Measurements from ENCODE around the gene CMTM5.
"Not testable (repeated sequence)": the region's sequence is repeated elsewhere in the genome, so short reads cannot be mapped to it uniquely, and the experiment has no call there.

Gene CMTM5

DNA sequence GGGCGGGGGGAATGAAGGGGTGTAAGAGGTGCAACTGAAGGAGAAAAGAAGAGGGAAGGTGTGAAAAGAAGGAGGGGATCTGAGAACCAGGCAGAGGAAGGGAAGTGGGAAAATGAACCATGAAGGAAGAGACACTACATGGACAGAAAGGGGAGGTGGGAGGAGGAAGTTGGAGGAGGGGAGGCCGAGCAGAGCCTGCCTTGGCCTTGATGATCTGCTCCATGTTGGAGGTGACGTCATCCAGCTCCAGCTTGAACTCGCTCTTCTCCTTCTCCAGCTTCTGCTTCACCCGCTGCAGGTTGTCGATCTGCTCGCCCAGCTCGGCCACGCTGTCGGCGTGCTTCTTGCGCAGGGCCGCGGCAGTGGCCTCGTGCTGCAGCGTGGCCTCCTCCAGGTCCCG lies 42.8 kb downstream of the CMTM5 start:
- H3K23ac ChIP-seq (ENCODE audit: low read length); H2AK5ac ChIP-seq (ENCODE audit: low read length); H3K79me2 ChIP-seq (ENCODE audit: control insufficient read depth, insufficient read depth, low read length, poor library complexity); H3K9me3 ChIP-seq (ENCODE audit: insufficient read depth, low read depth, low read length); H3K27me3 ChIP-seq (ENCODE audit: insufficient read depth, low read length); H3K4ac ChIP-seq (ENCODE audit: low read depth, low read length); H2BK12ac ChIP-seq (ENCODE audit: low read length); H2BK5ac ChIP-seq (ENCODE audit: low read depth, low read length, poor library complexity); H2BK120ac ChIP-seq (ENCODE audit: insufficient read depth, low read length, poor library complexity); H3K36me3 ChIP-seq (ENCODE audit: control insufficient read depth in 1 of 2, insufficient read depth in 2 of 2, low read length in 2 of 2); H4K8ac ChIP-seq (ENCODE audit: low read depth, low read length); H3K79me1 ChIP-seq (ENCODE audit: low read length); H3K4me3 ChIP-seq (ENCODE audit: low read depth, low read length); H4K12ac ChIP-seq (ENCODE audit: low read depth, low read length); H3K9ac ChIP-seq (ENCODE audit: low read length); H3K27ac ChIP-seq (ENCODE audit: low read depth, low read length); H4K91ac ChIP-seq (ENCODE audit: low read depth, low read length); H3K14ac ChIP-seq (ENCODE audit: low read length); H3K4me1 ChIP-seq (ENCODE audit: control insufficient read depth in 1 of 2, insufficient read depth in 2 of 2, low read length in 2 of 2); H3K18ac ChIP-seq (ENCODE audit: low read length); DNase-seq; H3K4me2 ChIP-seq (ENCODE audit: low read length); H2AFZ ChIP-seq (ENCODE audit: insufficient read depth, low read length, poor library complexity): not testable (repeated sequence)
- 100% methylated on average over 1 of the region's 17 CpGs for WGBS (ENCODE audit: extremely low coverage, insufficient coverage, insufficient read length)

DNA sequence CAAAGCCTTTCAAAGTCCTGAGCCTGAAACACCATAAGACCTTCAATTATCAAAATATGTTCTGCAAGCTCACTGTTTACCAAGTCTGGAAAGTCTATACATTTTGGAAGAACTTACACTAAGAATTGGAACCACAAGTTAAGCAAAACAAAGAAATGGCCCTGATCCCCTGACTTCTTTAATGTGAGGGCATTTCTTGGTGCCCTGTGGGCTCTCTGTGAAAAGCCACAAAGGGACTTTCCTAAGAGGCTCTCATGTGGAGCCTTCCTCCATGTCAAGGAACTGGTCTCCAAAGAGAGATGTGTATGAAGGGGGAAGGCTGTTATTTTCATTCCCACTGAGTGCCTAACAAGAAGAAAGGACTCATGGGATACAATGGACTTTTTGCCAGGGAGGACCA lies 44.7 kb downstream of the CMTM5 start:
- Histone ChIP-seq H3K79me1 (ENCODE audit: low read length) (no peaks in the 10 kb centered on the region), H3K27me3 (ENCODE audit: insufficient read depth, low read length) (no peaks in the 10 kb centered on the region), H3K4me2 (ENCODE audit: low read length) (no peak overlapping the region), H3K14ac (ENCODE audit: low read length) (no peak overlapping the region), H3K4me1 (ENCODE audit: control insufficient read depth in 1 of 2, insufficient read depth in 2 of 2, low read length in 2 of 2) (no peaks in the 10 kb centered on the region), H3K9me3 (ENCODE audit: insufficient read depth, low read depth, low read length) (peaks cover 2% of the 10 kb centered on the region), H2AK5ac (ENCODE audit: low read length) (no peak overlapping the region), H2BK120ac (ENCODE audit: insufficient read depth, low read length, poor library complexity) (no peak overlapping the region), H3K79me2 (ENCODE audit: control insufficient read depth, insufficient read depth, low read length, poor library complexity) (no peaks in the 10 kb centered on the region), H3K27ac (ENCODE audit: low read depth, low read length) (no peak overlapping the region), H2BK5ac (ENCODE audit: low read depth, low read length, poor library complexity) (no peak overlapping the region), H3K23ac (ENCODE audit: low read length) (no peak overlapping the region), H3K4me3 (ENCODE audit: low read depth, low read length) (no peak overlapping the region), H2BK12ac (ENCODE audit: low read length) (no peak overlapping the region), H4K91ac (ENCODE audit: low read depth, low read length) (no peak overlapping the region), H3K9ac (ENCODE audit: low read length) (no peak overlapping the region), H3K18ac (ENCODE audit: low read length) (no peak overlapping the region), H4K8ac (ENCODE audit: low read depth, low read length) (no peak overlapping the region), H3K36me3 (ENCODE audit: control insufficient read depth in 1 of 2, insufficient read depth in 2 of 2, low read length in 2 of 2) (no peaks in the 10 kb centered on the region), H3K4ac (ENCODE audit: low read depth, low read length) (no peak overlapping the region), H2AFZ (ENCODE audit: insufficient read depth, low read length, poor library complexity) (no peak overlapping the region), H4K12ac (ENCODE audit: low read depth, low read length) (no peak overlapping the region)
- DNase-seq, result no peak

- H3K36me3 ChIP-seq (ENCODE audit: control insufficient read depth in 1 of 2, insufficient read depth in 2 of 2, low read length in 2 of 2), result no peaks in the 10 kb centered on the region
- H3K9ac ChIP-seq (ENCODE audit: low read length), result no peak overlapping the region
- no peak overlapping the region for H4K8ac ChIP-seq (ENCODE audit: low read depth, low read length)
- no peaks in the 10 kb centered on the region for H3K79me2 ChIP-seq (ENCODE audit: control insufficient read depth, insufficient read depth, low read length, poor library complexity)
- H3K23ac ChIP-seq (ENCODE audit: low read length), result no peak overlapping the region
- H4K12ac ChIP-seq (ENCODE audit: low read depth, low read length), result no peak overlapping the region
- no peak overlapping the region for H3K4me2 ChIP-seq (ENCODE audit: low read length)
- WGBS (ENCODE audit: extremely low coverage, insufficient coverage, insufficient read length), result no CpG with 5 or more reads among the region's 6 CpGs
- no peak overlapping the region for H2AFZ ChIP-seq (ENCODE audit: insufficient read depth, low read length, poor library complexity)
- no peak overlapping the region for H3K27ac ChIP-seq (ENCODE audit: low read depth, low read length)
- no peak overlapping the region for H2BK120ac ChIP-seq (ENCODE audit: insufficient read depth, low read length, poor library complexity)
- H3K79me1 ChIP-seq (ENCODE audit: low read length), result no peaks in the 10 kb centered on the region
- no peak overlapping the region for H2BK5ac ChIP-seq (ENCODE audit: low read depth, low read length, poor library complexity)
- H3K4me1 ChIP-seq (ENCODE audit: control insufficient read depth in 1 of 2, insufficient read depth in 2 of 2, low read length in 2 of 2), result no peaks in the 10 kb centered on the region
- no peak for DNase-seq
- no peak overlapping the region for H3K4me3 ChIP-seq (ENCODE audit: low read depth, low read length)
- H3K9me3 ChIP-seq (ENCODE audit: insufficient read depth, low read depth, low read length), result peaks cover 4% of the 10 kb centered on the region
- H3K27me3 ChIP-seq (ENCODE audit: insufficient read depth, low read length), result no peaks in the 10 kb centered on the region
- H2AK5ac ChIP-seq (ENCODE audit: low read length), result no peak overlapping the region
- no peak overlapping the region for H3K14ac ChIP-seq (ENCODE audit: low read length)
- H2BK12ac ChIP-seq (ENCODE audit: low read length), result no peak overlapping the region
- H4K91ac ChIP-seq (ENCODE audit: low read depth, low read length), result no peak overlapping the region
- no peak overlapping the region for H3K18ac ChIP-seq (ENCODE audit: low read length)
- no peak overlapping the region for H3K4ac ChIP-seq (ENCODE audit: low read depth, low read length)
Measured at GRCh38 chr14:23423657-23424056, 46.8 kb downstream of the CMTM5 start.

- no peaks in the 10 kb centered on the region for H3K4me1 ChIP-seq (ENCODE audit: control insufficient read depth in 1 of 2, insufficient read depth in 2 of 2, low read length in 2 of 2)
- no peak overlapping the region for H2BK120ac ChIP-seq (ENCODE audit: insufficient read depth, low read length, poor library complexity)
- no peak overlapping the region for H3K27ac ChIP-seq (ENCODE audit: low read depth, low read length)
- H4K12ac ChIP-seq (ENCODE audit: low read depth, low read length), result no peak overlapping the region
- H3K9me3 ChIP-seq (ENCODE audit: insufficient read depth, low read depth, low read length), result peaks cover 4% of the 10 kb centered on the region
- H3K9ac ChIP-seq (ENCODE audit: low read length), result no peak overlapping the region
- no peak overlapping the region for H3K18ac ChIP-seq (ENCODE audit: low read length)
- H4K91ac ChIP-seq (ENCODE audit: low read depth, low read length), result no peak overlapping the region
- H2BK12ac ChIP-seq (ENCODE audit: low read length), result no peak overlapping the region
- H3K27me3 ChIP-seq (ENCODE audit: insufficient read depth, low read length), result no peaks in the 10 kb centered on the region
- H3K4ac ChIP-seq (ENCODE audit: low read depth, low read length), result no peak overlapping the region
- H3K14ac ChIP-seq (ENCODE audit: low read length), result no peak overlapping the region
- no peaks in the 10 kb centered on the region for H3K36me3 ChIP-seq (ENCODE audit: control insufficient read depth in 1 of 2, insufficient read depth in 2 of 2, low read length in 2 of 2)
- no peak overlapping the region for H2AFZ ChIP-seq (ENCODE audit: insufficient read depth, low read length, poor library complexity)
- H3K4me2 ChIP-seq (ENCODE audit: low read length), result no peak overlapping the region
- WGBS (ENCODE audit: extremely low coverage, insufficient coverage, insufficient read length), result no CpG with 5 or more reads among the region's 10 CpGs
- no peaks in the 10 kb centered on the region for H3K79me2 ChIP-seq (ENCODE audit: control insufficient read depth, insufficient read depth, low read length, poor library complexity)
- no peak overlapping the region for H2BK5ac ChIP-seq (ENCODE audit: low read depth, low read length, poor library complexity)
- no peak overlapping the region for H3K4me3 ChIP-seq (ENCODE audit: low read depth, low read length)
- no peak overlapping the region for H3K23ac ChIP-seq (ENCODE audit: low read length)
- no peaks in the 10 kb centered on the region for H3K79me1 ChIP-seq (ENCODE audit: low read length)
- H2AK5ac ChIP-seq (ENCODE audit: low read length), result no peak overlapping the region
- no peak for DNase-seq
- no peak overlapping the region for H4K8ac ChIP-seq (ENCODE audit: low read depth, low read length)
Measured at GRCh38 chr14:23425169-23425568, 48.3 kb downstream of the CMTM5 start.

DNA sequence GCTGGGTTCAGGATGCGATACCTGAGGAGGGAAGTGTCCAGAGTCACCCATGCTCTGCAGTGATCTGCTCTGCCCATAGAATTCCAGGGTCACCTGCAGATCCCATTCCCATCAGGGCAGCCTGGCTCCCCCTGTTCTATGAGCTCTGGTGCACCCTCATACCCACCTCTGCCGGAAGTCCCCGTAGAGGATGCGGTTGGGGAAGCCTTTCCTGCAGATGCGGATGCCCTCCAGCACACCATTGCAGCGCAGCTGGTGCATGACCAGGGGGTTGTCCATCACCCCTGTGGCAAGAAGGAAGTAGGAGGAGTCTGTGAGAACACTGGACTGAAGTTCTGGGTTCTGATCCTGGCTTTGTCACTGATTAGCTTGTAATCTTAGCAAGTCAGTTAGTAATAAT lies 49.0 kb downstream of the CMTM5 start:
- not testable (repeated sequence) for H2AFZ ChIP-seq (ENCODE audit: insufficient read depth, low read length, poor library complexity); H3K4me2 ChIP-seq (ENCODE audit: low read length); H4K8ac ChIP-seq (ENCODE audit: low read depth, low read length); H2BK5ac ChIP-seq (ENCODE audit: low read depth, low read length, poor library complexity); DNase-seq; H2BK120ac ChIP-seq (ENCODE audit: insufficient read depth, low read length, poor library complexity); H3K23ac ChIP-seq (ENCODE audit: low read length); H3K18ac ChIP-seq (ENCODE audit: low read length); H3K9ac ChIP-seq (ENCODE audit: low read length); H4K91ac ChIP-seq (ENCODE audit: low read depth, low read length); H3K27me3 ChIP-seq (ENCODE audit: insufficient read depth, low read length); H3K4me1 ChIP-seq (ENCODE audit: control insufficient read depth in 1 of 2, insufficient read depth in 2 of 2, low read length in 2 of 2); H4K12ac ChIP-seq (ENCODE audit: low read depth, low read length); H3K4ac ChIP-seq (ENCODE audit: low read depth, low read length); H3K36me3 ChIP-seq (ENCODE audit: control insufficient read depth in 1 of 2, insufficient read depth in 2 of 2, low read length in 2 of 2); H3K79me2 ChIP-seq (ENCODE audit: control insufficient read depth, insufficient read depth, low read length, poor library complexity); H2AK5ac ChIP-seq (ENCODE audit: low read length); H3K27ac ChIP-seq (ENCODE audit: low read depth, low read length); H3K14ac ChIP-seq (ENCODE audit: low read length); H3K4me3 ChIP-seq (ENCODE audit: low read depth, low read length); H2BK12ac ChIP-seq (ENCODE audit: low read length); H3K79me1 ChIP-seq (ENCODE audit: low read length); H3K9me3 ChIP-seq (ENCODE audit: insufficient read depth, low read depth, low read length)
- no CpG with 5 or more reads among the region's 6 CpGs for WGBS (ENCODE audit: extremely low coverage, insufficient coverage, insufficient read length)

Measured in trophoblast cell (in vitro differentiated cells and primary cell).